CD4-positive, alpha-beta memory T cell (primary cell): ENCODE measurements around the gene MKNK2. TPM values are rescaled to one million over a fixed set of nuclear protein-coding genes. Genes with fewer than 3 reads are reported as not detected.
"Not testable (repeated sequence)": the region's sequence is repeated elsewhere in the genome, so short reads cannot be mapped to it uniquely, and the experiment has no call there.

Source experiments
- CTCF ChIA-PET: fragments of 350-600 bp; sonication (Branson Sonifier 250); formaldehyde crosslinking; loops from one replicate; lab custom pipeline; 2021; ENCODE audit warnings: inconsistent platforms; ENCODE audit not compliant: partially characterized antibody; lab: Charles Lee
- POLR2A ChIA-PET: fragments of 350-600 bp; sonication (Branson Sonifier 250); formaldehyde crosslinking; loops from one replicate; lab custom pipeline; 2021; ENCODE audit not compliant: partially characterized antibody; lab: Charles Lee
- DNase-seq, 5 donors: peaks; one replicate each; pipeline versions ENCODE4 v3.0.0 to v3.0.0-alpha.2; 2020 to 2022; ENCODE audit warnings: mixed read lengths in 1 of 5
- H3K27ac ChIP-seq: one replicate; pipeline ENCODE4 v1.7.0; 2013; ENCODE audit warnings: low read depth, low read length
- H3K27me3 ChIP-seq: 2 replicates; pipeline ENCODE4 v1.7.0; 2013; ENCODE audit warnings: mild to moderate bottlenecking, low read length, moderate library complexity; ENCODE audit not compliant: insufficient read depth
- H3K36me3 ChIP-seq: 2 replicates; pipeline ENCODE4 v1.7.0; 2013; ENCODE audit warnings: mild to moderate bottlenecking, low read length, moderate library complexity; ENCODE audit not compliant: insufficient read depth
- H3K4me1 ChIP-seq: 2 replicates; pipeline ENCODE4 v1.7.0; 2013; ENCODE audit warnings: mild to moderate bottlenecking, low read length, moderate library complexity; ENCODE audit not compliant: insufficient read depth
- H3K4me3 ChIP-seq, 2 donors: one replicate each; pipeline ENCODE4 v1.7.0; 2013; ENCODE audit warnings: low read length in 2 of 2, mild to moderate bottlenecking in 1 of 2
- H3K9me3 ChIP-seq, 2 donors: one replicate each; pipeline ENCODE4 v1.7.0; 2013; ENCODE audit warnings: low read length in 2 of 2, control low read depth in 1 of 2; ENCODE audit not compliant: control insufficient read depth in 1 of 2
- H3K27ac Mint-ChIP-seq, 7 donors: one replicate each; pipeline ENCODE4 v1.8.0; 2020 to 2021; ENCODE audit warnings: mixed read lengths in 7 of 7, mild to moderate bottlenecking in 6 of 7, inconsistent platforms in 3 of 7, moderate library complexity in 3 of 7
- H3K27me3 Mint-ChIP-seq, 2 donors: one replicate each; pipeline ENCODE4 v1.8.0; 2020 to 2021; ENCODE audit warnings: mixed read lengths in 2 of 2
- H3K36me3 Mint-ChIP-seq, 2 donors: one replicate each; pipeline ENCODE4 v1.8.0; 2020 to 2021; ENCODE audit warnings: mixed read lengths in 2 of 2, inconsistent platforms in 1 of 2, mild to moderate bottlenecking in 1 of 2
- H3K4me1 Mint-ChIP-seq, 4 donors: one replicate each; pipeline ENCODE4 v1.8.0; 2020 to 2021; ENCODE audit warnings: mixed read lengths in 4 of 4, mild to moderate bottlenecking in 1 of 4
- H3K4me3 Mint-ChIP-seq, 8 donors: one replicate each; pipeline ENCODE4 v1.8.0; 2020 to 2021; ENCODE audit warnings: mixed read lengths in 8 of 8, mild to moderate bottlenecking in 7 of 8, moderate library complexity in 6 of 8, inconsistent platforms in 3 of 8
- H3K9me3 Mint-ChIP-seq, 8 donors: one replicate each; pipeline ENCODE4 v1.8.0; 2020 to 2021; ENCODE audit warnings: mixed read lengths in 8 of 8, mild to moderate bottlenecking in 5 of 8, inconsistent platforms in 3 of 8, moderate library complexity in 1 of 8
- intact Hi-C: fragments of 100-400 bp; cut with micrococcal nuclease; formaldehyde crosslinking; loops from one replicate; pipeline ENCODE4 v1.15.1; 2023
- polyA plus RNA-seq, 2 donors: library from polyadenylated mRNA; unstranded; fragments of 300-500 nt; fragmentation: Illumina TruSeq; gene quantifications; one replicate each; pipeline ENCODE4 v1.2.3, GENCODE V29; 2021
- total RNA-seq, 2 experiments: library from RNA; stranded (reverse); gene quantifications; one replicate each; pipeline ENCODE4 v1.2.3, GENCODE V29; 2021

Gene MKNK2
- total and polyA plus RNA-seq, 4 experiments from 2014 or later = 24.1 to 195 (median 129) TPM

DNA sequence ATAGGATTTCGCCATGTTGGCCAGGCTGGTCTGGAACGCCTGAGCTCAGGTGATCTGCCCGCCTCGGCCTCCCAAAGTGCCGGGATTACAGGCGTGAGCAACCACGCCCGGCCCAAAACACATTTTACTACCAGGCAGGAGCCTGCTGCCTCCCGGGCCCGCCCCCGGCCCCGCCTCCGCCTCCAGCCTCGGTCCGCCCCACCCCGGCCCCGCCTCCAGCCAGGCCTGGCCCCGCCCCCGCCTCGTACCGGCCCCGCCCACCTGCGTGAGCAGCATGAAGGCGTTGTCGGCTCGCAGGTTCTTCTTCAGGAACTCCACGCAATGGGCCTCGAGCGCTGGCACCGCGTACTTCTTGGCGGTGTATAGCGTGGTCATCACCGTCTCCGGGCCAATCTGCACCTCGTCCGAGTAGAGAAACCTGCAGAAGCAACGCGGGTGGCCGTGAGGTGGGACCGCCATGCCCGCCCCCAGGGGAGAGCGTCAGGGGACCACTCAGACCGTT is 58.2 kb downstream of the MKNK2 start:
- H3K27ac ChIP-seq = no peak overlapping the region
- ChIA-PET POLR2A (interaction anchor here (0.6 kb wide), 1 partner anchor 92 kb away, joined by 4 read pairs; no protein-coding TSS in a partner anchor), CTCF (no interaction called here)
- peak in 1 of 5 donors; percentile 27 for DNase-seq
- Mint-ChIP-seq H3K27me3 (no peaks in the 10 kb centered on the region), H3K4me3 (no peak overlapping the region), H3K4me1 (peaks cover 0 to 3% (median 1%) of the 10 kb centered on the region in 4 donors), H3K27ac (peak overlapping the region in 2 of 7 donors; percentile 18 to 57), H3K36me3 (peaks cover 9 to 29% of the 10 kb centered on the region in 2 donors), H3K9me3 (peaks cover 0 to 2% (median 0%) of the 10 kb centered on the region in 8 donors)
- H3K27me3 ChIP-seq = no peaks in the 10 kb centered on the region
- no peaks in the 10 kb centered on the region for H3K4me1 ChIP-seq
- H3K9me3 ChIP-seq = no peaks in the 10 kb centered on the region
- intact Hi-C loops = no loop called here
- H3K4me3 ChIP-seq = no peak overlapping the region
- H3K36me3 ChIP-seq = peaks cover 33% of the 10 kb centered on the region

DNA sequence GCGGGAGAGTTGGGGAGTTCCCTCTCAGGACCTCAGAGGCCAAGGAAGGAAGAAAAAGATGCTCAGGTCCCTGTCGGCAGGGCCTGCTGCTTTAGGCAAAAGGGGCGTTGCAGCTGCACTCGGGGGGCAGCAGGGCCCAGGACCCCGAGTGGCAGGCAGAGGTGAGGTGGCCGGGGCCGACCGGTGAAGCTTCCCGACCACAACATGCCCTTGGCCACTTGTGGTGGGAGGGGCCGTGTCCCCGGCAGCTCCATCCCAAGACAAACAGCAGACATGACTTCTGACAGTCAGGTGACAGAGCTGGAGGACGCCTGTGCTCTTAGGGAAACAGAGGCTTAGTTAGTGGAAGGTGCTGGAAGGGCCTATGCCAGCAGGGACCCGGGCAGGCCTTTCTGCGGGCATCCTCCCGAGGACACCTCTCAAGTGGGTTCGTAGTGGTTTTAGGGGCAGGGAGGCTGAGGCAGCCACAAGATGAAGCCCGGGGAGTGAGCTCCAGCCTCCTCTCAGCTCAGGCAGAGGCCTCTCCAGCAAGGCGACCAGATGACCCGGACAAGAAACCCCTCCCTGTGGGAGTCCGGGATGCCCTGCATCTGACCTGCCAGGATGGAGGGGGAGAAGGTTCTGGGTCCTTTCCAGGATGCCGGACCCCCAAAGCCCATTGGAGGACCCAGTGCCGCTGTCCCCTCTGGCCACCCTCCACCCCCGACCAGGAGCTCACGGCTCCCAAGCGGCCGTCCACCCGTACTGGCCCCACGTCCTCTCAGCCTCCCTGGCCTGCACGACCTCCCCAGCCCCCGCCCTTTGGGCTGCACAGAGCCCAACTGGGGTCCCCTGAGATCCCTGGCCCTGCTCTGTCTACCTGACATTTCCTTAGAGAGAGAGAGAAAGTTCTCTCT is 59.8 kb downstream of the MKNK2 start:
- Histone ChIP-seq H3K27me3 (no peaks in the 10 kb centered on the region), H3K4me1 (no peaks in the 10 kb centered on the region), H3K27ac (no peak overlapping the region), H3K9me3 (no peaks in the 10 kb centered on the region), H3K4me3 (no peak overlapping the region), H3K36me3 (peaks cover 38% of the 10 kb centered on the region)
- ChIA-PET CTCF (interaction anchor here (0.5 kb wide), 1 partner anchor 328 kb away, joined by 3 read pairs; no protein-coding TSS in a partner anchor), POLR2A (interaction anchor here (0.7 to 1.2 kb wide), 2 partner anchors 9 to 35 kb away, joined by 3 read pairs; no protein-coding TSS in a partner anchor)
- Mint-ChIP-seq H3K4me3 (no peak overlapping the region), H3K27ac (peak overlapping the region in 2 of 7 donors; percentile 41 to 85), H3K27me3 (no peaks in the 10 kb centered on the region), H3K36me3 (peaks cover 4 to 31% of the 10 kb centered on the region in 2 donors), H3K9me3 (no peaks in the 10 kb centered on the region), H3K4me1 (no peaks in the 10 kb centered on the region)
- intact Hi-C loops = no loop called here
- DNase-seq = peak in 1 of 5 donors; percentile 27

DNA sequence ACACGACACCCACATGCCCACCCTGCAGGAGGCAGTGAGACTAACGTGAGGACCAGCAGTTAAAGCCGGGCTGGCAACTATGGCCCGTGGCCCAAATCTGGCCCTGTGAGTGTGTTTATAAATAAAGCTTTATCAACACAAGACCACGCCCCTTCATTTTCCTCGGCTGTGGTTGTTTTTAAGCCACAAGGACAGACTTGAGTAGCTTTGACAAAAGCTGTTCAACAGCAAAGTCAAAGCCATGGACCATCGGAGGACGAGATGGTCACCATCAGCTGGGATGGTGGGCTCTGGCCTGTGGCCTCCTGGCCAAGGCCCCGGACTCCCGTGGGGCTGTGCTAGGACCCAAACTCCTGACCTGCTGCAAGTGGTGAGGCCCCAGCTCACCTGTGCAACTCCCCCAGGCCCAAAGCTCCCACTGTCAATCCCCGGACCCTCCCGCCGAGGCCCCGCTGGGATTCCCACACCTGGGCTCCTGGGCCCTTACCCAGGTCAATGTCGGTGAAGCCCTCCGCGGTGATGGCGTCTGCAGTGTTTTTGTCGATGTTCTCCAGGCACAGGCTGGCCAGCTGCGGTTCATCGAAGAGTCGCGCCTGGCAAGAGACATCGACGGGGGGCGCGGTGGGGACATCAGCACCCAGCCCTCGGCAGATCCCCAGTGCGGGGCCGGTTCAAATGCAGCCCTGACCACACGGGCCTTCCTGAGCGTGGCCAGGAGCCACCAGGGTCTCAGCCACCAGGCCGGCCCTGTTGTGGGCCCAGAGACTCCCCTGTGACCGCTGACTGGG is 60.6 kb downstream of the MKNK2 start:
- Mint-ChIP-seq H3K36me3 (peaks cover 0 to 28% of the 10 kb centered on the region in 2 donors), H3K27ac (no peak overlapping the region), H3K4me1 (no peaks in the 10 kb centered on the region), H3K9me3 (no peaks in the 10 kb centered on the region), H3K27me3 (no peaks in the 10 kb centered on the region), H3K4me3 (no peak overlapping the region)
- Histone ChIP-seq H3K27ac (no peak overlapping the region), H3K9me3 (no peaks in the 10 kb centered on the region), H3K4me3 (no peak overlapping the region), H3K36me3 (peaks cover 34% of the 10 kb centered on the region), H3K4me1 (no peaks in the 10 kb centered on the region), H3K27me3 (no peaks in the 10 kb centered on the region)
- CTCF ChIA-PET = interaction anchor here (1.5 kb wide), 1 partner anchor 44 kb away, joined by 3 read pairs; no protein-coding TSS in a partner anchor
- DNase-seq = peak in 1 of 5 donors; percentile 25
- intact Hi-C loops = no loop called here
- POLR2A ChIA-PET = interaction anchor here (1.1 to 1.2 kb wide), 2 partner anchors 10 to 79 kb away, joined by 3 to 5 read pairs; no protein-coding TSS in a partner anchor

DNA sequence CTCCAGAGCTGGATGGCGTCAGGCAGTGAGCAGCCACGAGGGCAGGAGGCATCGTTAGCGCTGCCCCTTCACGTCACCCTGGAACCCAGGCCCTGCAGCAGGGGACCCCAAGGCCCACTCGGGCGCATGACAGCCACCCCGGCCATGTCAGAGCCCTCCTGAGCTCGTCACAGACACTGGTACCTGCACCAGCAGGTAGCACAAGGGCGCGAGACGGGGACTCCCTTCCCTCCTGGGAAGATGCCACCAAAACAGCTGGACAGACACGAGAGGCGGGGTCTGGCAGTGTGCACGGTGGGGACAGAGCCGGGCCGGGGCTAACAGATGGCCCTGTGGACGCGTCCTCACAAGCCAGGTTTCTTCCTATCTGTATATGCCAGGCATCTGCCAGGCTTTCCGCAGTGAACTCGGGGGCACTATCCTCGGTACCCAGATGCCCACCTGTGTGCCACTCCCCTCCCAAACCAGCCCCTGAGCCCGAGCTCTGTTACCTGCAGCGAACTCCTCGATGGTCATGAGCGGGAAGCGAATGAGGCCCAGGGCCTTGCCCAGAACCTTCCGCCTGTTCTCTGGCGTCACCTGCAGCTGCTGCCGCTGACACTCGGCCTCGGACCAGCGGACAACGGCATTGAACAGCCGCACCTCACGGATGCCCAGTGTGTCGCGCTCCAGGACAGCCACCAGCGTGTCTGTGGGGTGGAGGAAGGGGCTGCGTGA is 61.4 kb downstream of the MKNK2 start:
- peaks cover 0 to 32% of the 10 kb centered on the region in 2 donors for H3K36me3 Mint-ChIP-seq
- Histone ChIP-seq H3K27ac (no peak overlapping the region), H3K36me3 (peaks cover 34% of the 10 kb centered on the region), H3K9me3 (no peaks in the 10 kb centered on the region), H3K4me1 (no peaks in the 10 kb centered on the region), H3K27me3 (no peaks in the 10 kb centered on the region), H3K4me3 (no peak overlapping the region)
- H3K27me3 Mint-ChIP-seq = no peaks in the 10 kb centered on the region
- intact Hi-C loops = no loop called here
- H3K4me3 Mint-ChIP-seq = no peak overlapping the region
- H3K9me3 Mint-ChIP-seq = no peaks in the 10 kb centered on the region
- ChIA-PET POLR2A (interaction anchor here (0.8 to 1.2 kb wide), 3 partner anchors 11 to 80 kb away, joined by 3 to 5 read pairs (median 3); no protein-coding TSS in a partner anchor), CTCF (interaction anchor here (1.3 to 1.5 kb wide), 2 partner anchors 43 to 61 kb away, joined by 3 read pairs; no protein-coding TSS in a partner anchor)
- peak in 1 of 5 donors; percentile 22 for DNase-seq
- no peaks in the 10 kb centered on the region for H3K4me1 Mint-ChIP-seq
- peak overlapping the region in 1 of 7 donors; percentile 30 for H3K27ac Mint-ChIP-seq

DNA sequence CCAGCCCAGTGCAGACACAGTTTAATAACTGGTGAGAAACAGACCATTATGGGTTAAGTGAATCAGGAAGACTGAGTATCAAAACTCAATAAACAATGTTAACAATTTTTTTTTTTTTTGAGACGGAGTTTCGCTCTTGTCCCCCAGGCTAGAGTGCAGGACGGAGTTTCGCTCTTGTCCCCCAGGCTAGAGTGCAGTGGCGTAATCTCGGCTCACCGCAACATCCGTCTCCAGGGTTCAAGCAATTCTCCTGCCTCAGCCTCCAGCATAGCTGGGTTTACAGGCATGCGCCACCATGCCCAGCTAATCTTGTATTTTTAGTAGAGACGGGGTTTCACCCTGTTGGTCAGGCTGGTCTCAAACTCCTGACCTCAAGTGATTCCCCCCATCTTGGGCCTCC is 62.6 kb downstream of the MKNK2 start:
- ChIA-PET CTCF (interaction anchor here (1.3 kb wide), 1 partner anchor 60 kb away, joined by 3 read pairs; no protein-coding TSS in a partner anchor), POLR2A (interaction anchor here (0.8 to 1.1 kb wide), 2 partner anchors 11 to 65 kb away, joined by 3 to 4 read pairs; no protein-coding TSS in a partner anchor)
- H3K4me1 ChIP-seq, H3K4me3 Mint-ChIP-seq, H3K27ac ChIP-seq, H3K4me1 Mint-ChIP-seq, H3K27ac Mint-ChIP-seq, H3K27me3 Mint-ChIP-seq, H3K27me3 ChIP-seq, H3K4me3 ChIP-seq, H3K9me3 Mint-ChIP-seq, H3K9me3 ChIP-seq, intact Hi-C loops: not testable (repeated sequence)
- H3K36me3 ChIP-seq = peaks cover 34% of the 10 kb centered on the region
- peak in 1 of 5 donors; percentile 16 for DNase-seq
- peaks cover under 1 to 34% of the 10 kb centered on the region in 2 donors for H3K36me3 Mint-ChIP-seq
